ENCODE data around the gene ZNF618. TPM values are rescaled to one million over a fixed set of nuclear protein-coding genes. Genes with fewer than 3 reads are reported as not detected.

Gene ZNF618
- total RNA-seq, 2 donors from 2014 or later = 0.60 to 1.7 TPM

DNA sequence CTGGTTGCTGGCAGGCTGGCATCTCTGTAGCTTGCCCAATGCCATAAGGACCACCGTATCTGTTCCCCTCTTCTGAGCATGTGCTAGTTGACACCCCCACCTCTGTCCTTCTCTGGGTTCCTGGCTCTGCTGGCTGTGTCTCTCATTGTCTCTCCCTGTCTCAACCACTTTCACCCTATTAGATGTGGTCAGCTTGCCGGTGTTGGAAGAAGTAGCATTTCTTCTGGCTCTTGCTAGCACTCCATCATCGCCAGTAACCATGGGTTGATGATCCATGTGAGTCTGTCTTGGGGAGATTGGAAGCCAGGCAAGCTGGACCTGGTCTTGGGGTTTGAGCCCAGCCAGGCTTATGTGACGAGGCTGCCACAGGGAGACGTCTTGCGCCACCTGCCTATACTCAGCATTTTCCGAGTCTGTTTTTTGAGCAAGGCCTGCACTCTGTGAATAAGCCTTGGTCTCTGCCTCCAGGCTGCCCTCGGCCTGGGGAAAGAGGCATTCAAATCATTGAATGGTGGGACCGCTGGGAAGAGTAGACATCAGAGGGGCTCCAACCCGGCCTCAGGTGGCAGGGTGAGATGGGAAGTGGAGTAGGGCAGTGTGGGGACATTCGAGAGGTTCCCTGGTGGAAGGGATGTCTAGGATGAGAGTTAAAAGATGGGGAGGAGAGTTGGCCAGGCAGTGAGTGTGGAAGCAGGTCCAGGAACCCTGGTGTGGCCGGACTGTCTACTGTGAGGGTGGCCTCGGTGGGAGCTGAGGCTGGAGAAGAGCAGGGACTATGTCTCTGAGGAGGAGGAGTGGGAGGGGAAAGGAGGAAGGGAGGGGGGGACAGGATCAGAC lies 74.3 kb downstream of the ZNF618 start:
- Mint-ChIP-seq H3K27ac (no peak overlapping the region), H3K36me3 (ENCODE audit: low read depth) (no peaks in the 10 kb centered on the region), H3K4me3 (no peak overlapping the region), H3K4me1 (peaks cover 5% of the 10 kb centered on the region), H3K27me3 (peaks cover 34% of the 10 kb centered on the region)
- ATAC-seq (no peak), DNase-seq (no peak)
- no peaks in the 10 kb centered on the region for H3K9me3 ChIP-seq (ENCODE audit: control insufficient read depth, low read length, poor library complexity, severe bottlenecking)

DNA sequence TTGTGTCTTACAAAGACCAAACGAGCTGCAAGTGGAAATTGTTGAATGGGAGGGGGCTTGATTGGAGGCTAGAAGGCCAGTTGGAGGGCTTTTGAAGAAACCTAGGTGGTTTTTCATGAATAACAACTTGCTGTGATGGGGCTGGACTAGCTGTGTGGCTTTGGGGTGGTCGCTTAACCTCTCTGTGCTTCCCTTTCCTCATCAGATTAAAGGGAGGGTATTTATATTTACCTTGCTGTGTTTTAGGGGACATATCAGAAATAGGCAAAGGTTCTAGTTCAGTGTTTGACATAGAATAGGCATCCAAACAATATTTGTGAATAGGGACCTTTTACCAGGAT lies 74.9 kb downstream of the ZNF618 start:
- DNase-seq (no peak), ATAC-seq (no peak)
- Mint-ChIP-seq H3K4me1 (peaks cover 5% of the 10 kb centered on the region), H3K27me3 (peaks cover 32% of the 10 kb centered on the region), H3K36me3 (ENCODE audit: low read depth) (no peaks in the 10 kb centered on the region), H3K4me3 (no peak overlapping the region), H3K27ac (no peak overlapping the region)
- H3K9me3 ChIP-seq (ENCODE audit: control insufficient read depth, low read length, poor library complexity, severe bottlenecking) = no peaks in the 10 kb centered on the region

DNA sequence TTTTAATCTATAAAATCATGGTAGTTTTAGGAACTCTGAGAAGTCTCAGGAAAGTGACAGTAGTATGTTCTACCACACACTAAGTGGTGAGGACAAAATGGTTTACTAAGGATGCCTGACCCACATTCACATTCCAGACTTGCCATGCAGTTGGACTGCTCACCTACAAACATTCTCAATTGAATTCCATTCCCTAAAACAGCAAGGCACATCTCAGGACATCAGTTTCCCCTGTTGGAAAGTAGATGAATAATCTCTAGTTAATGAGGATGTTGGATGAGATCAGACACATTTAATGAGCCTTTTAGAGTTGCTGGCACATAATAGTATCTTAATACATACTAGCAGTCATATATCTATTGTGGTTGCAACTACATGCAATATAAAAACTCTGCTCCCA lies 76.6 kb downstream of the ZNF618 start:
- DNase-seq = no peak
- peaks cover 26% of the 10 kb centered on the region for H3K27me3 Mint-ChIP-seq
- H3K9me3 ChIP-seq (ENCODE audit: control insufficient read depth, low read length, poor library complexity, severe bottlenecking) = no peaks in the 10 kb centered on the region
- no peak overlapping the region for H3K4me3 Mint-ChIP-seq
- H3K27ac Mint-ChIP-seq = no peak overlapping the region
- H3K4me1 Mint-ChIP-seq = peaks cover 5% of the 10 kb centered on the region
- H3K36me3 Mint-ChIP-seq (ENCODE audit: low read depth) = no peaks in the 10 kb centered on the region
- ATAC-seq = no peak

DNA sequence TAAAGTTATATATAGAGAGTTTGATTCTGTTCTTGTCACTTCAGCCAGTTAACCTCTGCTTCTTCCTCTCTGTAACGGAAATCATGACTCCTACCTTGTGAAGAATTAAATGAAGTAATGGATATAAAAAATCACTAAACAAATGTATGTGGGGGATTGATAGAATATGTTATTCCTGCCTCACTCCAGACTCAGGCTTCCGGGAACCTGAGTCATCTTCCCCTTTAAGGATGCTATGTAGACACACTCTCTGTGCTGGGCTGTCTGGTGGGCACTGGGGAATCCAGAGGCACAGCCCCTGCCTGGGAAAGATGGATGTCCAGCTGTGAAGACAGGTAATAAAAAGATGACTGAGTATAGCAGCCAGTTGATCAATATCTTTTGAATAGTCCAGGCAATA lies 77.4 kb downstream of the ZNF618 start:
- Mint-ChIP-seq H3K27me3 (peaks cover 26% of the 10 kb centered on the region), H3K27ac (no peak overlapping the region), H3K4me3 (no peak overlapping the region), H3K36me3 (ENCODE audit: low read depth) (no peaks in the 10 kb centered on the region), H3K4me1 (peaks cover 5% of the 10 kb centered on the region)
- DNase-seq (no peak), ATAC-seq (no peak)
- H3K9me3 ChIP-seq (ENCODE audit: control insufficient read depth, low read length, poor library complexity, severe bottlenecking) = no peaks in the 10 kb centered on the region

DNA sequence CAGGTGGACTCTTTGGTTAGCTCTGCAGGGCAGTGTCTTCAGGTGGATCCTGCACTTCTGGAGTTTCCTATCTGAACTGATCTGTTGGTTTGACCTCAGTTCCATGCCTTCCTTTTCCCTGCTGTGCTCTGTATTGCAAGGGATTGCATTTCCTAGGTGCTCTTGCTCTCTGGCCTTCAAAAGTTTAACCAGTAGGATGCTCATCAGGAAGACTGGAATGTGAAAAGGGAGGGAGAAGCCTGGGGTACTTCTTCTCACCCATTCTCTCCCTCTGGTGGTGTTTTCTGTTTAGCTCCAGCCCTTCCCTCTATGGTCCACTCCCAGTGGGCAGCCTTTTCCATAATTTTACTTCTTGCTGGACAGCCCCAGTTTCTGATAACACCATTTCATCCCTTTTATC lies 78.5 kb downstream of the ZNF618 start:
- no peak for DNase-seq

DNA sequence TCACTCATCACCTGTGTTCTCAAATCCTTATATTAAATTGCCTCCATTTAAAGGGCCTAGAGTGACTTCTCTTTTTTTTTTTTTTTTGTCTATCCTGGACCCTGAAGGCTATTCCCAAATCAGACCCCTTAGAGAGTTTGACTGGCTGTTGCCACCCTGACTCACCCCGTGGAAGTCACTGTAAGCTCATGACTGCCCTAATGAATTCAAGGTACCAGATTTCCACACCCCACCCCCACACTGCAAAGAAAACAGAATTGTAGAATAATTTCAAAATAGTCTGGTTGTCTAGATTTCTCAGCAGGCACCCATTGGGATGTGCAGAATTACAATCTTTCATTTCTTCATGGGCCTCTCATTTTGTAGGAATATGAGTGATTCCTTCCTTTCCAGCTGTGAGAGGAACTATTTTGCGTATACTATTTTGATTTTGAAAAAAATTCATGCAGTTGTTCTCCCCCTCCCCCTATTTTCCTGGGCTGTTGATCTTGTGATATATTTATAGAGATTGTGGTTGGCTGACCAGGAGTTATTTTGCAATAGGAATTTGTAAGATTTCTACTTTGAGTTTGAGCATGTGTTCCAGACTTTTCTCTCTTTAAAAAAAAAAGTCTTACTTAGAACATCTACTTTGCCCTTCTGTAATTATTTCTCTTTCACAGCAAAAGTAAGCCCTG lies 79.1 kb downstream of the ZNF618 start:
- peaks cover 19% of the 10 kb centered on the region for H3K27me3 Mint-ChIP-seq
- no peaks in the 10 kb centered on the region for H3K9me3 ChIP-seq (ENCODE audit: control insufficient read depth, low read length, poor library complexity, severe bottlenecking)
- no peak overlapping the region for H3K27ac Mint-ChIP-seq
- ATAC-seq = no peak
- no peak overlapping the region for H3K4me3 Mint-ChIP-seq
- DNase-seq = no peak
- H3K4me1 Mint-ChIP-seq = peaks cover 6% of the 10 kb centered on the region
- H3K36me3 Mint-ChIP-seq (ENCODE audit: low read depth) = peaks cover 2% of the 10 kb centered on the region

More for the DNA sequence above, 78.5 kb downstream of the ZNF618 start:
- H3K4me3 Mint-ChIP-seq = no peak overlapping the region
- H3K4me1 Mint-ChIP-seq = peaks cover 5% of the 10 kb centered on the region
- no peaks in the 10 kb centered on the region for H3K36me3 Mint-ChIP-seq (ENCODE audit: low read depth)
- ATAC-seq = no peak
- H3K9me3 ChIP-seq (ENCODE audit: control insufficient read depth, low read length, poor library complexity, severe bottlenecking) = no peaks in the 10 kb centered on the region
- H3K27me3 Mint-ChIP-seq = peaks cover 25% of the 10 kb centered on the region
- no peak overlapping the region for H3K27ac Mint-ChIP-seq

DNA sequence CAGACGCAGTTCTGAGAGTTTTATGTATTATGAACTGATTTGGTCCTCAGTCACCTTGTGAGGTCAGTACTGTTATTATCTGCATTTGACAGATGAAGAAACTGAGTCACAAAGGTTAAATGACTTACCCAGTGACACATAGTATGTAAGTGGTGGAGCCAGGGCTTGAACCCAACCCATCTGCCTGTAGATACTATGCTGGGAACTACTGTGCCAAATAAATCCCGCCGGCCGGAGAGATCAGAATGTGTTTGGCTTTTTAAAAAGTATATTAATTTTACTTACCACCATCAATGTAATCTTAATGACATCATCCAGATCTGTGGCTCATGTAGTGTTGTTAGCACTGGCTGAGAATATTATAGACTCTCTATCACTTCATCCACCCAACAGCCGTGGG lies 80.8 kb downstream of the ZNF618 start:
- Mint-ChIP-seq H3K4me1 (peaks cover 2% of the 10 kb centered on the region), H3K4me3 (no peak overlapping the region)
- no peak for DNase-seq

DNA sequence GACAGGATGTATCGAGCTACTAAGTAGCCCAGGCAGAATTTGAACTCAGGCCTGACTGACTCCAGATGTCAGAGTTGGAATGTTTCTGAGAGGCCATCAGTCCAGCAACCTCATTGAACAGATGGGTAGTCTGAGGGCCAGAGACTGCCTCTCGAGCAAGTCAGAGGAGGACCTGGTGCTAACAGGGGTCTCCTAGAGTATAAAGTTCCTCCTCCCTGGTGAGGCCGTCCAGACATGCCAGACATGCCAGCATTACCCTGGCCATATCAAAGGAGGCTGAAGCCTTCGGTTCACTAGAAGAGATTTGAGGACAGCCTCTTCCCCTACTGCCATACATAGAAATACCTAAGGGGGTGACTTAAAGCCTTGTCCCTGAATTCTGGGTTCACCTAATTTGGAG lies 81.2 kb downstream of the ZNF618 start:
- H3K9me3 ChIP-seq (ENCODE audit: control insufficient read depth, low read length, poor library complexity, severe bottlenecking) = no peaks in the 10 kb centered on the region
- no peak for ATAC-seq
- no peak overlapping the region for H3K4me3 Mint-ChIP-seq
- H3K27me3 Mint-ChIP-seq = peaks cover 15% of the 10 kb centered on the region
- DNase-seq = no peak
- no peak overlapping the region for H3K27ac Mint-ChIP-seq
- peaks cover 2% of the 10 kb centered on the region for H3K36me3 Mint-ChIP-seq (ENCODE audit: low read depth)
- H3K4me1 Mint-ChIP-seq = peaks cover 2% of the 10 kb centered on the region

More for the DNA sequence above, 80.8 kb downstream of the ZNF618 start:
- H3K9me3 ChIP-seq (ENCODE audit: control insufficient read depth, low read length, poor library complexity, severe bottlenecking) = no peaks in the 10 kb centered on the region
- Mint-ChIP-seq H3K27ac (no peak overlapping the region), H3K27me3 (peaks cover 15% of the 10 kb centered on the region), H3K36me3 (ENCODE audit: low read depth) (peaks cover 2% of the 10 kb centered on the region)
- no peak for ATAC-seq

DNA sequence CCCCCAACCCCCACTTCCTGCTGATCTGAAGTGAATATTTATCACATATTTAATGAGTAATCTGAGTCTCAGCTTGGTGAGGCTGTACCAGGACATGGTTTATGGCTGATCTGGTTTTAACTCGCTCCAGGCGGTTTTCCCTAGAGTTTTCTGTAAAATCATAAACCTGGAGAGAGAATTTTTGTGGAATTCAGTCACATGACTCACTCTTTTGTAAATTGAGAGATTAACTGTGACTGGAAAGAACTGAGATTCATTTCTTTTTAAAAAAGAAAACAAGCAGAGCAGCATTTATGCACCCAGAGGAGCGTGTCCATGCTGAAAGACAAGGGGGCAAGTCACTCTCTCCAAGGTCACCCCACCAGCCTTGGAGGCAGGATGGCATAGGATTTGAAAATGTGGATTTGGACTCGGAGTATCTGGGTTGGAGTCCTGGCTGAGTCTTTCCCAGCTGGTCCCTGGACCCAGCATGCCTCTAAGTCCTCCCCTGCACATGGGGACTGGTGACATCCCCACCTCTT lies 81.8 kb downstream of the ZNF618 start:
- Mint-ChIP-seq H3K27ac (no peak overlapping the region), H3K27me3 (peaks cover 15% of the 10 kb centered on the region), H3K4me3 (no peak overlapping the region), H3K36me3 (ENCODE audit: low read depth) (peaks cover 2% of the 10 kb centered on the region), H3K4me1 (peaks cover 2% of the 10 kb centered on the region)
- ATAC-seq (no peak), DNase-seq (no peak)
- H3K9me3 ChIP-seq (ENCODE audit: control insufficient read depth, low read length, poor library complexity, severe bottlenecking) = no peaks in the 10 kb centered on the region

DNA sequence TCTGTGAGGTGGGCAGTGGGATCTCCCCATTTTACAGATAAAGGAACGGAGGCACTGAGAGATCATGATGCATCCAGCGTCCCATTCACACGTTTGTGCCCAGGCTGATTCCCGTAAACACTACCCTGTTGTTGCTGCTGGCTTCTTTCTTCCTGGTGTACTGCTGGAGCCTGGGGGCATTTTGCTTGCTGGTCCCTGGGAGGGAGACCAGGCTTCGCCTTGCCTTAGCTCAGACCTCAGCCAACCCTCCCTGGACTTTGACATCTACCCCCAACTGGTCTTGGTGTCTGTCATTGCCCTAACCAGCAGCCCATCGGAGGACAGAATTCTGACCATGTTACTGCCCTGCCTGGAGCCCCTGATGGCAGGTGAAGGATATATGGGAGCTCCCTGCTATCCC lies 82.4 kb downstream of the ZNF618 start:
- peaks cover 13% of the 10 kb centered on the region for H3K27me3 Mint-ChIP-seq

DNA sequence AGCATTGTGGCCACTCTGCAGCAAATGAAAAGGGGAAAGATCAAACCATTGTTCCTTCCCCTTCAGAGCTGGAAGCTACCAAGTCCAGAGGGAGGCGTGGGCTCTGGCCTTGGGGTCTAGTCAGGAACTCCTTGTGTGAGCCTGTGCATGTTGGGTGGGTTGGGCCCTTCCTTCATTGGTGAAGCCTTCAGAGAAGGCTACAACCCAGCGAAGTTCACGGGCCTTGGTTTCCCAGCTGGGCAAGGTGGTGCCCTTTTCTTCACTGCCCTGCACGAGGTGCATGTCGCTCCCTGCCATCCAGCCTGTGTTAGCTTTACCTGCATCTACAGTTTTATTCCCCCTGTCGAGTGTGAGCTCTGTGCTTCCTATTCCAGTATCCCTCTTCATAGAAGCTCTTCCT lies 84.7 kb downstream of the ZNF618 start:
- no peaks in the 10 kb centered on the region for H3K9me3 ChIP-seq (ENCODE audit: control insufficient read depth, low read length, poor library complexity, severe bottlenecking)
- DNase-seq (no peak), ATAC-seq (no peak)
- H3K36me3 Mint-ChIP-seq (ENCODE audit: low read depth) = peaks cover 2% of the 10 kb centered on the region
- H3K27me3 Mint-ChIP-seq = no peaks in the 10 kb centered on the region
- H3K4me3 Mint-ChIP-seq = no peak overlapping the region
- H3K27ac Mint-ChIP-seq = no peak overlapping the region
- H3K4me1 Mint-ChIP-seq = peaks cover 2% of the 10 kb centered on the region

More for the DNA sequence above, 82.4 kb downstream of the ZNF618 start:
- Mint-ChIP-seq H3K4me1 (peaks cover 2% of the 10 kb centered on the region), H3K4me3 (no peak overlapping the region), H3K36me3 (ENCODE audit: low read depth) (peaks cover 2% of the 10 kb centered on the region), H3K27ac (no peak overlapping the region)
- ATAC-seq (no peak), DNase-seq (no peak)
- H3K9me3 ChIP-seq (ENCODE audit: control insufficient read depth, low read length, poor library complexity, severe bottlenecking) = no peaks in the 10 kb centered on the region

DNA sequence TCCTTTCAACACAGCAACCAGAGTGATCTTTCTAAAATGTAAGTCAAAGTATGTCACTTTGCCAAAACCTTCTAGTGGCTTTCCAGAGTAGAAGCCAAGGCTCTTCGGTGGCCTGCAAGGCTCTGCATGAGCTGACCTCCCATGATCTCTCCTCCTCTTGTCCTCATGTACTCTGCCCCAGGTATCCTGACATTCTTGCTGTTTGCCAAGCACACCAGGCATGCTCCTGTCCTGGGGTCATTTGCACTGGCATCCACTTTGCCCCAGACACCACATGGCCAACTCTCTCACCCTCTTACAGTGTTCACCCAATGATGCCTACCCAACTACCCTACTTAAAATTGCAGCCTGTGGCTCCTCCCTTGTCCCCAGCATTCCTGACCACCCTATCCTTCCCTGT lies 86.3 kb downstream of the ZNF618 start:
- H3K9me3 ChIP-seq (ENCODE audit: control insufficient read depth, low read length, poor library complexity, severe bottlenecking) = no peaks in the 10 kb centered on the region
- Mint-ChIP-seq H3K4me1 (peaks cover 2% of the 10 kb centered on the region), H3K4me3 (no peak overlapping the region), H3K27me3 (peaks cover 4% of the 10 kb centered on the region), H3K36me3 (ENCODE audit: low read depth) (peaks cover 2% of the 10 kb centered on the region), H3K27ac (no peak overlapping the region)
- ATAC-seq = no peak
- DNase-seq = no peak

DNA sequence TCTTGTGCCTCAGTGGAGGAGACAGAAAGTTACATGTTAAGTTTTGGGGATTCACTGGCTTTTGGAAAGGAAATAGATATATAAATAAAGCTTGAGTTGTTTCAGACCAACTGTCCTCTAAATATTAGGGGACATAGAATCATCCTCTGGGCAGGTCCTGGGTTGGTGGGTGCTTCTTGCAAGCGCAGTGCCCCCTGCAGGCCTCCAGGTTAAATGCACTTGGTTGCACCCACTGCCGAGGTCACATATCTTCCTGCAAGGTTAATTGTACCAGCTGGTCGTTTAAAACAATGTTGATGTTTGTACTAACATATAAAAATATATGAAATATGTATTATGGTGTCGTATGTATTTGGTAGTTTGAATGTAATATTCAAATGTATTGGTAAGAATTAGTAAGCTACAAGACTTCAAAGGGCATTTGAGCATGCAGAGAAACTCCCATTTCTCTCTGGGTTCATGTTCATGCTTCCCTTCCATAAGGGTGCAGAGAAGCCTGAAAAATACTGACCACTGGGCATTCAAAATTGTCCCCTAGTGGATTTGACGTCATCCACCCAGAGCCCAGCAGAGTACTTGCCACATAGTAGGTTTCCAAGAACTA lies 87.0 kb downstream of the ZNF618 start:
- H3K27me3 Mint-ChIP-seq = peaks cover 9% of the 10 kb centered on the region
- no peaks in the 10 kb centered on the region for H3K9me3 ChIP-seq (ENCODE audit: control insufficient read depth, low read length, poor library complexity, severe bottlenecking)
- H3K4me3 Mint-ChIP-seq = no peak overlapping the region
- ATAC-seq (no peak), DNase-seq (no peak)
- no peak overlapping the region for H3K27ac Mint-ChIP-seq
- peaks cover 2% of the 10 kb centered on the region for H3K36me3 Mint-ChIP-seq (ENCODE audit: low read depth)
- peaks cover 2% of the 10 kb centered on the region for H3K4me1 Mint-ChIP-seq

All from T-helper 17 cell (primary cell).